WTC11 (cell line): Measurements from ENCODE around the gene RWDD3.

Source experiments
- CREB1 ChIP-seq: sonication (generic); formaldehyde crosslinking; IDR thresholded peaks from 2 replicates; pipeline ENCODE4 v1.8.0; 2023; ENCODE audit warnings: mild to moderate bottlenecking, missing genetic modification reagents
- NFE2L1 ChIP-seq: sonication (generic); formaldehyde crosslinking; IDR thresholded peaks from 2 replicates; pipeline ENCODE4 v1.8.1; 2023; ENCODE audit warnings: missing genetic modification reagents
- NFYB ChIP-seq: sonication (generic); formaldehyde crosslinking; conservative IDR thresholded peaks from 2 replicates; pipeline ENCODE4 v1.8.0; 2022; ENCODE audit warnings: low read depth, missing genetic modification reagents
- SMAD4 ChIP-seq: sonication (generic); formaldehyde crosslinking; IDR thresholded peaks from 2 replicates; pipeline ENCODE4 v1.8.0; 2022; ENCODE audit warnings: mild to moderate bottlenecking, missing genetic modification reagents
- TCF7 ChIP-seq: sonication (generic); formaldehyde crosslinking; IDR thresholded peaks from 2 replicates; pipeline ENCODE4 v1.8.0; 2022; ENCODE audit warnings: mild to moderate bottlenecking, low read depth, missing genetic modification reagents, moderate library complexity
- ZNF263 ChIP-seq: sonication (generic); formaldehyde crosslinking; IDR thresholded peaks from 2 replicates; pipeline ENCODE4 v1.8.1; 2022; ENCODE audit warnings: low read depth, mild to moderate bottlenecking, moderate library complexity, missing genetic modification reagents
- TF ChIP-seq, protein P1 (sequence below): fragments of 200-600 bp; IDR thresholded peaks from 2 replicates; pipeline ENCODE4 v1.8.0; 2022; ENCODE audit warnings: antibody characterized with exemption
- TF ChIP-seq, protein P2 (sequence below): sonication (generic); formaldehyde crosslinking; IDR thresholded peaks from 2 replicates; pipeline ENCODE4 v1.8.1; 2023; ENCODE audit warnings: mild to moderate bottlenecking, missing genetic modification reagents
- TF ChIP-seq, protein P3 (sequence below): sonication (generic); formaldehyde crosslinking; IDR thresholded peaks from 2 replicates; pipeline ENCODE4 v1.8.1; 2022; ENCODE audit warnings: low read depth, missing genetic modification reagents, borderline replicate concordance

DNA sequence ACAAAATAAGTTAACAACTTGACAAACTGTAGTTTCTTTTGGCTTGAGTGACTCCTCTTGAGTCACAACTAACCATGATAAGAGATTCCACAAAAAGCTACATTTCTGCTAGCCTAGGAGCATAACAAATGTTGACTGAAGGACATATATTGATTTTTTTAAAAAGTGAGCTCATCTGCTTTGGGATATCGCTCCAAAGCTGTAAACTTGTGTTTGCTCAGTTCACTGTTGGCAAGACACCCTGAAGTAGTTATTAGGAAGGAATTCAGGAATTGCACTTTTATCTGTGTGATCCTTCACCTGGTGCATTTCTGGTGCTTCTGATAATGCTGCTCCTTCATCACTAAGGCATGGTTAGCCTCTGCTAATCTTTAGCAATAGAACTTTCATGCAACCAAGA, 23.7 kb downstream of the RWDD3 start:
- TF ChIP-seq TCF7 (CRISPR knock-in tag) (no peak), NFYB (CRISPR knock-in tag) (no peak), CREB1 (no peak), SMAD4 (no peak), NFE2L1 (no peak), ZNF263 (CRISPR knock-in tag) (no peak)
- TF ChIP-seq, protein P1, sequence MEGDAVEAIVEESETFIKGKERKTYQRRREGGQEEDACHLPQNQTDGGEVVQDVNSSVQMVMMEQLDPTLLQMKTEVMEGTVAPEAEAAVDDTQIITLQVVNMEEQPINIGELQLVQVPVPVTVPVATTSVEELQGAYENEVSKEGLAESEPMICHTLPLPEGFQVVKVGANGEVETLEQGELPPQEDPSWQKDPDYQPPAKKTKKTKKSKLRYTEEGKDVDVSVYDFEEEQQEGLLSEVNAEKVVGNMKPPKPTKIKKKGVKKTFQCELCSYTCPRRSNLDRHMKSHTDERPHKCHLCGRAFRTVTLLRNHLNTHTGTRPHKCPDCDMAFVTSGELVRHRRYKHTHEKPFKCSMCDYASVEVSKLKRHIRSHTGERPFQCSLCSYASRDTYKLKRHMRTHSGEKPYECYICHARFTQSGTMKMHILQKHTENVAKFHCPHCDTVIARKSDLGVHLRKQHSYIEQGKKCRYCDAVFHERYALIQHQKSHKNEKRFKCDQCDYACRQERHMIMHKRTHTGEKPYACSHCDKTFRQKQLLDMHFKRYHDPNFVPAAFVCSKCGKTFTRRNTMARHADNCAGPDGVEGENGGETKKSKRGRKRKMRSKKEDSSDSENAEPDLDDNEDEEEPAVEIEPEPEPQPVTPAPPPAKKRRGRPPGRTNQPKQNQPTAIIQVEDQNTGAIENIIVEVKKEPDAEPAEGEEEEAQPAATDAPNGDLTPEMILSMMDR: no peak
- TF ChIP-seq, protein P2, sequence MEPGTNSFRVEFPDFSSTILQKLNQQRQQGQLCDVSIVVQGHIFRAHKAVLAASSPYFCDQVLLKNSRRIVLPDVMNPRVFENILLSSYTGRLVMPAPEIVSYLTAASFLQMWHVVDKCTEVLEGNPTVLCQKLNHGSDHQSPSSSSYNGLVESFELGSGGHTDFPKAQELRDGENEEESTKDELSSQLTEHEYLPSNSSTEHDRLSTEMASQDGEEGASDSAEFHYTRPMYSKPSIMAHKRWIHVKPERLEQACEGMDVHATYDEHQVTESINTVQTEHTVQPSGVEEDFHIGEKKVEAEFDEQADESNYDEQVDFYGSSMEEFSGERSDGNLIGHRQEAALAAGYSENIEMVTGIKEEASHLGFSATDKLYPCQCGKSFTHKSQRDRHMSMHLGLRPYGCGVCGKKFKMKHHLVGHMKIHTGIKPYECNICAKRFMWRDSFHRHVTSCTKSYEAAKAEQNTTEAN: no peak
- TF ChIP-seq, protein P3, sequence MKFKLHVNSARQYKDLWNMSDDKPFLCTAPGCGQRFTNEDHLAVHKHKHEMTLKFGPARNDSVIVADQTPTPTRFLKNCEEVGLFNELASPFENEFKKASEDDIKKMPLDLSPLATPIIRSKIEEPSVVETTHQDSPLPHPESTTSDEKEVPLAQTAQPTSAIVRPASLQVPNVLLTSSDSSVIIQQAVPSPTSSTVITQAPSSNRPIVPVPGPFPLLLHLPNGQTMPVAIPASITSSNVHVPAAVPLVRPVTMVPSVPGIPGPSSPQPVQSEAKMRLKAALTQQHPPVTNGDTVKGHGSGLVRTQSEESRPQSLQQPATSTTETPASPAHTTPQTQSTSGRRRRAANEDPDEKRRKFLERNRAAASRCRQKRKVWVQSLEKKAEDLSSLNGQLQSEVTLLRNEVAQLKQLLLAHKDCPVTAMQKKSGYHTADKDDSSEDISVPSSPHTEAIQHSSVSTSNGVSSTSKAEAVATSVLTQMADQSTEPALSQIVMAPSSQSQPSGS (CRISPR knock-in tag): no peak
